ENCODE data around the gene WAPL.

WAPL gene

DNA sequence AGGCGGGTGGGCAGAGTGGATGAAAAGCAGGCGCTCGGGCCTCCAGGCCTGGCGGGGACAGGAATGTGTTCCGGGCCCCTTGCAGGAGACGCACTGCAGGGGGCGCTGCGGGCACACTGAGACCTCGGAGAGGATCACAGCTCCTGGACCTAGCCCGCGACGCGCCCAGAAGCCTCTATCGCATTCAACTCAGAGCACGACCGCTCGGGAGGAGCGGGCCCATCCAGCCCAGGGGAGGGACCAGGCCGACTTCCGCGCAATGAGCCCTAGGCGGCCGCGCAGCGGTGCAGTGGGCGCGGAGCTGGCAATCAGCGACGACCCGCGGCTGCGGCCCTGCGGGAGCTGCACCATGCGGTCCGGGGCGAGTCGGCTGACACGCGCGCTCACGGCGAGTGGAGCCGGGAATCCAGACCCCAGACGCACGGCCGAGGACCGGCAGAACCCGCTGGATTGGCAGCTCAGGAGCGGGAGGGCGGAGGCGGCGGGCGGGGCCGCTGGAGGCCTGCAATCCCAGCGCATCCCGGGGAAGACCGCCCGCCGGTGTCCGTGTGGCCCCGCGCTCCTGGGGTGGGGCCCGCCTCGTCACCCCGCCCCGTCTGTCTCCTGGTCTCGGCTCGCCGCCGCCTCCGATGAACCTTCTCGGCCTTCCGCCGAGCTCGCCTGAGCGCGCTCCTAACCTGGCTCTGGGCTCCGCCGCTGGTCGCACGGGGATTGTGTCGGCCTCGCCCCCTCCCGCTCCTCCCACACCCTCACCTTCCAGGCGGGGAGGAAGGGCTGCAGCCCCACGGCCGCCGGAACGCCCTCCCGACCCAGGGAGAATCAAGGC, 121.5 kb downstream of the WAPL start:
- no peaks in the 10 kb centered on the region for H3K27me3 ChIP-seq
- no peaks in the 10 kb centered on the region for H3K36me3 ChIP-seq
- no peaks in the 10 kb centered on the region for H3K9me3 ChIP-seq
- peak overlapping the region; percentile 64 to 68 for H3K4me3 ChIP-seq
- H3K4me1 ChIP-seq: peaks cover 0 to 37% (median 30%) of the 10 kb centered on the region in 4 donors
- peak; percentile 93 to 96 for DNase-seq
- intact Hi-C loops (cut with DNase I; ENCODE audit: low total_unique reads): loop anchor here (2.0 to 5.0 kb wide), 2 partner anchors 121 to 187 kb away; partner anchors contain the start of gene WAPL
- peak overlapping the region; percentile 73 to 85 for H3K27ac ChIP-seq
- TF ChIP-seq, protein P1, sequence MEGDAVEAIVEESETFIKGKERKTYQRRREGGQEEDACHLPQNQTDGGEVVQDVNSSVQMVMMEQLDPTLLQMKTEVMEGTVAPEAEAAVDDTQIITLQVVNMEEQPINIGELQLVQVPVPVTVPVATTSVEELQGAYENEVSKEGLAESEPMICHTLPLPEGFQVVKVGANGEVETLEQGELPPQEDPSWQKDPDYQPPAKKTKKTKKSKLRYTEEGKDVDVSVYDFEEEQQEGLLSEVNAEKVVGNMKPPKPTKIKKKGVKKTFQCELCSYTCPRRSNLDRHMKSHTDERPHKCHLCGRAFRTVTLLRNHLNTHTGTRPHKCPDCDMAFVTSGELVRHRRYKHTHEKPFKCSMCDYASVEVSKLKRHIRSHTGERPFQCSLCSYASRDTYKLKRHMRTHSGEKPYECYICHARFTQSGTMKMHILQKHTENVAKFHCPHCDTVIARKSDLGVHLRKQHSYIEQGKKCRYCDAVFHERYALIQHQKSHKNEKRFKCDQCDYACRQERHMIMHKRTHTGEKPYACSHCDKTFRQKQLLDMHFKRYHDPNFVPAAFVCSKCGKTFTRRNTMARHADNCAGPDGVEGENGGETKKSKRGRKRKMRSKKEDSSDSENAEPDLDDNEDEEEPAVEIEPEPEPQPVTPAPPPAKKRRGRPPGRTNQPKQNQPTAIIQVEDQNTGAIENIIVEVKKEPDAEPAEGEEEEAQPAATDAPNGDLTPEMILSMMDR (IDR thresholded peaks at IDR 0.05): peak; percentile 93 to 96

DNA sequence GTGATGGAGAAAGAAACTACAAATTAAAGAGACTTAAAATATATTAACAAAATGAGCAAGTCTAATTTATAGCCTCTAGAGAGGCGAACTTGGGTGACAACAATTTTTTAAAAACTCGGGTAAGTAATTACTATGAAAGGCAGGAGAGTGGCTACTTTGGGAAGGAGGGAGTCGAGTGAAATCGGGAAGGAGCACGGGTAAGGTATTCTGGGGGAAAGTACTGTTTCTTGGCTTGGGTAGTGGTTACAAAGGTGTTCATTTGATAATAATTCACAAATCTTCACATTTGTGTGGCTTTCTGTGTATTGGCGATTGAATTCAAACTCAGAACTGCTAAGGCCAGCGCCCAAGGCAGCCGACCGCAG, 122.1 kb downstream of the WAPL start:
- TF ChIP-seq, protein P1 (IDR thresholded peaks at IDR 0.05): no peak
- Histone ChIP-seq H3K36me3 (no peaks in the 10 kb centered on the region), H3K27ac (peak overlapping the region; percentile 73 to 85), H3K4me3 (peak overlapping the region; percentile 64 to 68), H3K27me3 (no peaks in the 10 kb centered on the region), H3K4me1 (peaks cover 0 to 37% (median 30%) of the 10 kb centered on the region in 4 donors), H3K9me3 (no peaks in the 10 kb centered on the region)
- intact Hi-C loops (cut with DNase I; ENCODE audit: low total_unique reads): no loop called here
- no peak for DNase-seq

DNA sequence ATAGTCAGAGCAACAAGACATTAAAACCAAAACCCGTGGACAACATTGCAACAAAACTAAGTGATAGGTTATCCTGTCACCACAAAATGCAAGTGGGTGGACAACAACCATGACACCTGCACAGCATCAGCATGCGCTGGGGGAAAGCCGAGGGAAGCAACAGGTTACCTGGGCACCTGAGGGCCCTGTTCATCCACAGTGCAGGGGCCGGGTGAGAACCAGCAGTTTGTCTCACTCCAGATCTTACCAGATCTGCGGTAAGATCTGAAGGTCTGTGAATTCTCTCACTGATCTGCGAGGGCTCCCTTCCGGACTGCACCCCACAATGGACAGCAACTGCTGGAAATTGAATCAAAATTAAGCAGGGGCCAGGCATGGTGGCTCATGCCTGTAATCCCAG, 124.5 kb downstream of the WAPL start:
- Histone ChIP-seq H3K36me3 (no peaks in the 10 kb centered on the region), H3K4me3 (no peak overlapping the region), H3K27ac (no peak overlapping the region), H3K9me3 (no peaks in the 10 kb centered on the region), H3K4me1 (peaks cover 0 to 25% (median 19%) of the 10 kb centered on the region in 4 donors), H3K27me3 (no peaks in the 10 kb centered on the region)
- intact Hi-C loops (cut with DNase I; ENCODE audit: low total_unique reads): no loop called here
- DNase-seq: no peak
- TF ChIP-seq, protein P1 (IDR thresholded peaks at IDR 0.05): no peak

DNA sequence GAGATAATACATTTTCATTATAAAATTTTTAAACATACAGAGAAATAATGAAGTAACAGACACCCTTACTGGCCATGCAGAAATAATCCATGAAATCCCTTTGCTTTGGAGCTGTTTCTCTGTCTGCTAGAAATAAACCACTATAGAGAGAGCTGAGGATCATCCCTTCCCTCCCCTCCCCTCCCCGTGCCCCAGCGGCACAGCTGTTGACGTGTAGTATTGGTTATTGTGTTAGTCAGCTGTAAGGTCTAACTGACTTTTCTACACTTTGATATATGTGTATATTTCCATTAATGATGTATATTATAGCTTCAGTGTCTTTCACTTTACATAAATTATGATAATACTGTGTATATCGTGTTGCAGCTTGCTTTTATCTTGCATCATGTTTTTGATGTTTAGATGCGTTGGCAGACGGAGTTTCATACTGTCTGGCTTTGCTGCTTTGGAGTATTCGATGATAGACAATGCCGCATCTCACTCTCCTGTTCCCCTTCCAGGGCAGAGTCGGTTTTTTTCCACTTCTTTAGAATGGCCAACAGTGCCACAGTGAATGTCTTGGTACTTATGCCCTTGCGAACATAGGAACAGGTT, 127.6 kb downstream of the WAPL start:
- H3K9me3 ChIP-seq: no peaks in the 10 kb centered on the region
- no peak overlapping the region for H3K27ac ChIP-seq
- no peak overlapping the region for H3K4me3 ChIP-seq
- intact Hi-C loops (cut with DNase I; ENCODE audit: low total_unique reads): no loop called here
- peaks cover 0 to 12% of the 10 kb centered on the region in 2 donors for H3K27me3 ChIP-seq
- TF ChIP-seq, protein P1 (IDR thresholded peaks at IDR 0.05): no peak
- H3K4me1 ChIP-seq: peaks cover 0 to 9% (median 6%) of the 10 kb centered on the region in 4 donors
- DNase-seq: no peak
- H3K36me3 ChIP-seq: no peaks in the 10 kb centered on the region

DNA sequence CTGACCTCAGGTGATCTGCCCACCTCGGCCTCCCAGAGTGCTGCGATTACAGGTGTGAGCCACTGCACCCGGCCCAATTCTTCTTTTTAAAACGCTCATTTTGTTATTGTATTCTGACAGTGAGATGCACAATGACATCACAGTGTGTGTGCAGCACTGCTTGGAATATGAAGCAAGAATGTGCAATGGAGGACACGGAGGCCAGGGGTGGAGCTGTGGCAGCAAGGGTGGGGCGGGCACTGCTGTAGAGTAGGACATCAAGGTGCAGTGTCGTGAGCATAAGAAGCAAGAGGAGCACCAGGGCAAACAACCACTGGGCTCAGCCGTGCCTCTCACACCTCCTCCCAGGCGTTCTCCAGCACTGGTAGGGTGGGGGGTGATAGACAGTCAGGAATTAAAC, 128.2 kb downstream of the WAPL start:
- Histone ChIP-seq H3K4me1 (peaks cover 0 to 10% (median 6%) of the 10 kb centered on the region in 4 donors), H3K9me3 (no peaks in the 10 kb centered on the region), H3K27ac (no peak overlapping the region), H3K27me3 (peaks cover 0 to 15% of the 10 kb centered on the region in 2 donors), H3K36me3 (no peaks in the 10 kb centered on the region), H3K4me3 (no peak overlapping the region)
- intact Hi-C loops (cut with DNase I; ENCODE audit: low total_unique reads): no loop called here
- TF ChIP-seq, protein P1 (IDR thresholded peaks at IDR 0.05): no peak
- DNase-seq: no peak

All from tibial artery (tissue), 4 donors.